Measurements from ENCODE around the gene MFRP. TPM values are rescaled to one million over a fixed set of nuclear protein-coding genes. Genes with fewer than 3 reads are reported as not detected.

The MFRP gene
- total and polyA plus RNA-seq, 9 of the 15 experiments (the other 6 are each of a cell fraction or from before 2014, with no cell fraction given), result not detected

DNA sequence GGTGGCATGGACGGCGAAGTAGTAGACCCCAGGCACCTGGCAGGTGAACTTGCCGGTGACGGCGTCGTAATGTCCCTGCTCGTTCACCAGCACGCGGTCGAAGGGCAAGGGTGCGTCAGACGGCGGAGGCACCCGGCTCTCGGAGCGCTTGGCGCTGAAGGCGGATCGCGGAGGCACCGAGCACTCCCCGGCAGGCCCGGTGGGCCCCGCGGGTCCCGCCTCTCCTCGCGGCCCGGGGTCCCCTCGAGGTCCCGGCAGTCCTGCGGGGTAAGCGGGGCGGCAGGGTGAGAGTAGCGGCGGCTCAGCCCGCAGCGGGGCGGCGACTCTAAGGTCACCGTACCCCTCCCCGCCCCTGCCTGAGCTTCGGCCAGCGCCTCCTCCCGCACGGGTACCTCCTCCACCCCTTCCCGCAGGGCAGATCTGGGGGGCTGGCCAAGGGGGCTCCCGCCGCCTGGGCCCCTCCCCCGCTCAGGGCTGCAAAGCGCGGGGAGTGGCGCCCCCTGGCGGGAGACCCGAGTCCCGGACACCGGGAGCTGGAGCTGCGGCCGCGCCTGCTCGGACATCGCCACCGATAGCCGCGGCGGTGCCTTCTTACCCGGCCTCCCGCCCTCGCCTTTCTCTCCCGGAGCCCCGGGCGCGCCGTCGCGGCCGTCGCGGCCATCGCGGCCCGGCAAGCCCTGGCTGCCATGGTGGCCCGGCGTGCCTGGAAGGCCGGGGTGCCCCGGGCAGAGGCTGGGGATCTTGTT lies 6.7 kb downstream of the MFRP start (continued):
- TF ChIP-seq BRCA1 (IDR thresholded peaks at IDR 0.05) (no peak), BRCA1 (CRISPR knock-in tag; IDR thresholded peaks at IDR 0.05) (no peak), DMBX1 (CRISPR knock-in tag; IDR thresholded peaks at IDR 0.05; ENCODE audit: borderline replicate concordance) (no peak; the same call in 1 of the 2 replicates), ZNF232 (CRISPR knock-in tag; IDR thresholded peaks at IDR 0.05) (no peak), CCNT2 (IDR thresholded peaks at IDR 0.05; ENCODE audit: borderline replicate concordance, extremely low read depth, insufficient read length, low read depth, low read length) (peak; percentile 72), CREM (IDR thresholded peaks at IDR 0.05; ENCODE audit: low read depth) (0 out of 2 replicates have a peak, but pooled peaks have one; percentile 20), ATF1 (CRISPR knock-in tag; IDR thresholded peaks at IDR 0.05) (no peak), ATF1 (tag; IDR thresholded peaks at IDR 0.05) (peak; percentile 50; the same call in 1 of the 2 replicates), RBM22 (IDR thresholded peaks at IDR 0.05; ENCODE audit: low read depth, low read length, poor library complexity, severe bottlenecking) (peak; percentile 35), TAL1 (IDR thresholded peaks at IDR 0.05) (no peak), PHF8 (IDR thresholded peaks at IDR 0.05; ENCODE audit: borderline replicate concordance, low read length) (peak; percentile 28; the same call in 1 of the 2 replicates), RUNX1 (IDR thresholded peaks at IDR 0.05; ENCODE audit: low read depth) (no peak), NR2C1 (IDR thresholded peaks at IDR 0.05) (no peak), NR2C1 (tag; IDR thresholded peaks at IDR 0.05) (peak; percentile 36; the same call in 1 of the 2 replicates), ZNF324 (CRISPR knock-in tag; IDR thresholded peaks at IDR 0.05) (no peak), MECOM (CRISPR knock-in tag; IDR thresholded peaks at IDR 0.05) (peak; percentile 48; the same call in 1 of the 2 replicates), SRSF3 (IDR thresholded peaks at IDR 0.05; ENCODE audit: insufficient read depth, low read length) (no peak)
- TF ChIP-seq, protein P1, sequence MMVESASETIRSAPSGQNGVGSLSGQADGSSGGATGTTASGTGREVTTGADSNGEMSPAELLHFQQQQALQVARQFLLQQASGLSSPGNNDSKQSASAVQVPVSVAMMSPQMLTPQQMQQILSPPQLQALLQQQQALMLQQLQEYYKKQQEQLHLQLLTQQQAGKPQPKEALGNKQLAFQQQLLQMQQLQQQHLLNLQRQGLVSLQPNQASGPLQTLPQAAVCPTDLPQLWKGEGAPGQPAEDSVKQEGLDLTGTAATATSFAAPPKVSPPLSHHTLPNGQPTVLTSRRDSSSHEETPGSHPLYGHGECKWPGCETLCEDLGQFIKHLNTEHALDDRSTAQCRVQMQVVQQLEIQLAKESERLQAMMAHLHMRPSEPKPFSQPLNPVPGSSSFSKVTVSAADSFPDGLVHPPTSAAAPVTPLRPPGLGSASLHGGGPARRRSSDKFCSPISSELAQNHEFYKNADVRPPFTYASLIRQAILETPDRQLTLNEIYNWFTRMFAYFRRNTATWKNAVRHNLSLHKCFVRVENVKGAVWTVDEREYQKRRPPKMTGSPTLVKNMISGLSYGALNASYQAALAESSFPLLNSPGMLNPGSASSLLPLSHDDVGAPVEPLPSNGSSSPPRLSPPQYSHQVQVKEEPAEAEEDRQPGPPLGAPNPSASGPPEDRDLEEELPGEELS (CRISPR knock-in tag; IDR thresholded peaks at IDR 0.05; ENCODE audit: borderline replicate concordance), result no peak
- TF ChIP-seq, protein P2, sequence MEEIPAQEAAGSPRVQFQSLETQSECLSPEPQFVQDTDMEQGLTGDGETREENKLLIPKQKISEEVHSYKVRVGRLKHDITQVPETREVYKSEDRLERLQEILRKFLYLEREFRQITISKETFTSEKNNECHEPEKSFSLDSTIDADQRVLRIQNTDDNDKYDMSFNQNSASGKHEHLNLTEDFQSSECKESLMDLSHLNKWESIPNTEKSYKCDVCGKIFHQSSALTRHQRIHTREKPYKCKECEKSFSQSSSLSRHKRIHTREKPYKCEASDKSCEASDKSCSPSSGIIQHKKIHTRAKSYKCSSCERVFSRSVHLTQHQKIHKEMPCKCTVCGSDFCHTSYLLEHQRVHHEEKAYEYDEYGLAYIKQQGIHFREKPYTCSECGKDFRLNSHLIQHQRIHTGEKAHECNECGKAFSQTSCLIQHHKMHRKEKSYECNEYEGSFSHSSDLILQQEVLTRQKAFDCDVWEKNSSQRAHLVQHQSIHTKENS (CRISPR knock-in tag; IDR thresholded peaks at IDR 0.05), result no peak
- TF ChIP-seq, protein P3, sequence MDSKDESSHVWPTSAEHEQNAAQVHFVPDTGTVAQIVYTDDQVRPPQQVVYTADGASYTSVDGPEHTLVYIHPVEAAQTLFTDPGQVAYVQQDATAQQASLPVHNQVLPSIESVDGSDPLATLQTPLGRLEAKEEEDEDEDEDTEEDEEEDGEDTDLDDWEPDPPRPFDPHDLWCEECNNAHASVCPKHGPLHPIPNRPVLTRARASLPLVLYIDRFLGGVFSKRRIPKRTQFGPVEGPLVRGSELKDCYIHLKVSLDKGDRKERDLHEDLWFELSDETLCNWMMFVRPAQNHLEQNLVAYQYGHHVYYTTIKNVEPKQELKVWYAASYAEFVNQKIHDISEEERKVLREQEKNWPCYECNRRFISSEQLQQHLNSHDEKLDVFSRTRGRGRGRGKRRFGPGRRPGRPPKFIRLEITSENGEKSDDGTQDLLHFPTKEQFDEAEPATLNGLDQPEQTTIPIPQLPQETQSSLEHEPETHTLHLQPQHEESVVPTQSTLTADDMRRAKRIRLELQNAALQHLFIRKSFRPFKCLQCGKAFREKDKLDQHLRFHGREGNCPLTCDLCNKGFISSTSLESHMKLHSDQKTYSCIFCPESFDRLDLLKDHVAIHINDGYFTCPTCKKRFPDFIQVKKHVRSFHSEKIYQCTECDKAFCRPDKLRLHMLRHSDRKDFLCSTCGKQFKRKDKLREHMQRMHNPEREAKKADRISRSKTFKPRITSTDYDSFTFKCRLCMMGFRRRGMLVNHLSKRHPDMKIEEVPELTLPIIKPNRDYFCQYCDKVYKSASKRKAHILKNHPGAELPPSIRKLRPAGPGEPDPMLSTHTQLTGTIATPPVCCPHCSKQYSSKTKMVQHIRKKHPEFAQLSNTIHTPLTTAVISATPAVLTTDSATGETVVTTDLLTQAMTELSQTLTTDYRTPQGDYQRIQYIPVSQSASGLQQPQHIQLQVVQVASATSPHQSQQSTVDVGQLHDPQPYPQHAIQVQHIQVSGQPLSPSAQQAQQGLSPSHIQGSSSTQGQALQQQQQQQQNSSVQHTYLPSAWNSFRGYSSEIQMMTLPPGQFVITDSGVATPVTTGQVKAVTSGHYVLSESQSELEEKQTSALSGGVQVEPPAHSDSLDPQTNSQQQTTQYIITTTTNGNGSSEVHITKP (IDR thresholded peaks at IDR 0.05; ENCODE audit: partially characterized antibody), result no peak

Data from K562 (cell line).